Breast epithelium (tissue), 3 donors: ENCODE results near the gene ATAD2B.

ENCODE experiments used
- CTCF ChIP-seq, 3 donors: fragments of 450-650 bp; IDR thresholded peaks; one replicate each; pipeline ENCODE4 v1.5.1; 2016 to 2017; ENCODE audit warnings: antibody characterized with exemption in 3 of 3, mild to moderate bottlenecking in 3 of 3, moderate library complexity in 3 of 3
- POLR2A ChIP-seq: fragments of 450-650 bp; IDR thresholded peaks from one replicate; pipeline ENCODE4 v1.6.1; 2016; ENCODE audit warnings: antibody characterized with exemption, mild to moderate bottlenecking, moderate library complexity

GRCh38 chr2:23782646-23783045, 144.3 kb downstream of the ATAD2B start:
- TF ChIP-seq CTCF (IDR thresholded peaks at IDR 0.05), result no peak
- TF ChIP-seq POLR2A, result no peak
